HG02970 (cell line): Measurements from ENCODE around the gene KHDC4.

Source experiments
- ATAC-seq: cut with Tn5 transposase; IDR thresholded peaks from one replicate; pipeline ENCODE4 v1.9.1; 2021; ENCODE audit warnings: mild to moderate bottlenecking, moderate library complexity, moderate number of reproducible peaks; ENCODE audit not compliant: unreplicated experiment, low FRiP score

KHDC4 gene

DNA sequence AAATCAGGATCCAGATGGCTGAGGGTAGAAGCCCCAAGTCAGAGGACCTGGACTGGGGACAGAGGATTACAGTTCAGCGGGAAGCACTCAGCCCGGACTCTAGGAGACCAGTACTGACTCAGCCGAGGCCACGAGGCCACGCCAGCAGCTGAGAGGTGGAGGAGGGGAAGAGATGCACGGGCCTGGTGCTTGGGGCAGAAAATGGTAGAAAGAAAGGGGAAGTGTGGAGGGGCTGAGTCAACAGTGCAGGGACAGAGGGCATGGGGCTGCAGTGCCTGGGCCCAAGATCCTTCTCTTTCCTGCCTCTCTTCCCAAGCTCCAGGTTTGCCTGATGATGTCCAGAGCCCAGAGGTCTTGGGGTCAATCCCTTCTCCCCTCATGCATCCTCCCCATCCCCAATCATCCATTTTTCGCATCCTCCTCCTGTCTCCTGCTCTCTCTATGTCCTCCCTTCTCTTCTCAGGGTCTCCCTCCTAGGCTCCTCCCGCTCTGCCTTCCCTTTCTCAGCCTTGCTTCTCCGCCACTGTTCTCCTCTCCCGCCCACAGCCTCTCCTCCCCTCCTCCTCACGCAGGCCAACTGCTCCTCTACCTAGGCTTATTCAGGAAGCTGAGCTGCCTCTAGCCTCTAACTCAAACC lies 36.4 kb upstream of the KHDC4 start:
- no peak for ATAC-seq

DNA sequence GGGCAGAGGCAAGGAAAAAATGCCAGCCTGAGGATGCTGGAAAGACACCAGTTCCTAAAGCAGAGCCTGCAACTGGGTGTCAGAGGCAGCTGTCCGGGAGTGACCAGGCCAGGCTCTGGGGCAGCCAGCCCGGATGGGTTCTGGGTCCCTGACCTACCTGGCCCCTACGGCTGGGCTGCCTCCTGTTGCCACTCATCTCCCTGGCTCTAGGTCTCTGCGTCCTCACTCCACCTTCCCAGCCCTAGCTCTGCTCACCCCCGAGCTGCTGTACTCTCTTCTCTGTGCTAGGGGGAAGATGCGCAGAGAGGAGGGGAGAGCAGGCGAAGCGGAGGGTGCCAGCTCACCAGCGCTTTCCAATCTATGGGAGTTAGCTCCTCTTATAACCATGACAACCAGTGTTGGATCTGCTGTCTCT lies 35.2 kb upstream of the KHDC4 start:
- ATAC-seq, result no peak

DNA sequence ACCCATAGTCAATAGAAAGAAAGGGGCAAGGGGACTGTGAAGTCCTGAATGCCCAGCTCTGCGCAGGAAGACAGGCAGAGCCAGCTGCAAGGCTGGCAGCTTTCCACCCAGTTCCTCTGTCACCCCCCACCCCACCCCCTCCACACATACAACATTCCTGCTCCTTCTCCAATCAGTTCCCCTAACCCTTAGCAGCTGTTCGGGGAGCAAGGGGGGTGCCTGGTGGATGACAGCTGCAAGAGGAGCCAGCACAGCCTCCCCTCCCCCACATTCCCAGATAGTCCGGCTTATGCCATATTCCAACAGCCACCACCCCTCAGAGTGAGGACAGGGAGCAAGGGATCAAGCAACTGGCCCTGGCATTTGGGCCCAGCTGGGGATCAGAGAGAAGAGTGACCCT lies 34.5 kb upstream of the KHDC4 start:
- no peak for ATAC-seq

DNA sequence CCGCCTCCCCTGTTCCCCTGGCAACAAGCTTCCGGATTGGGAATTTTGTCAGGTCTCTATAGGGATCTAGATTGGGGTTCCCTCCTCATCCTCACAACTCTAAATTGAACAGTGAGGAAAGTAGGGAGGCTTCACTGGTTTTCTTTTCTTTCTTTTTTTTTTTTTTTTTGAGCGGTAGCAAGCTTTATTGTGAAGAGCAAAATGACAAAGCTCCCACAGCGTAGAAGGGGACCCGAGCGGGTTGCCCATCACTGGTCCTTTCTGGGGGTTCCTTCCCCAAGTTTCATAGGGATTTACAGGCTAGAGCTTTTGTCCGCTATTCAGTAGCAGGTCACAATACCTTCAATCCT lies 33.8 kb upstream of the KHDC4 start:
- no peak for ATAC-seq

DNA sequence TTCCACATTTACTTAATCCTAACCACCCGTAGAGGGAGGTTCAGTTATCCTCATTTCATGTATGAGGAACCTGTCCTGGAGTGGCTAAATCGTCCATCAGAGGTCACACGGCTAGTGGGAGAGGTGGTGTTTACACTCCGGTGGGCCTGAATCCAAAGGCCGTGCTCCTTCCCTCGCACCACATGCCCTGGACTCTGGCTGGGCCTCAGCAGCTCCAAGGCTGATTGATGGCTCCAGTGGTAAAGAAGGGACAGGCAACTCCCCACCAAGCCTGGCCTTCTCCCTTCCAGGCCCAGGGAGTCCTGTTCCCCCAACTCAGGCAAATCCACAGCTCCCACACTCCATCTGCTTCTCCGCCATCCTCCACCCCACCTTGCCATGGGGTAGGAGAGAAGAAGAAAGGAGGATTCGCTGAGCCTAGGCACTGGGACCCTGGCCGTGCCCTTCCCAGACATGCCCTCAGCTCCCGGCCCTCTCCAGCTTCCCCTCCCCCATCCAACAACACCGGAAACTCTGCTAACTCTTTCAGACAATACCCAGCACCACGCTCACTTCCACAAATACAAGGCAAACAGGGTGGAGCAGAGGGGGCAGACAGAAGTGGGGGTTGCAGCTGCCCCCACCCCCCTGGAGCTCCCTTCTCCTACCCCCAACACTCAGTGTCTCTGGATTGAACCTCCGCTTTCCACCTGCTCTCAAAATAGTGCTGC lies 33.3 kb upstream of the KHDC4 start:
- ATAC-seq, result no peak

DNA sequence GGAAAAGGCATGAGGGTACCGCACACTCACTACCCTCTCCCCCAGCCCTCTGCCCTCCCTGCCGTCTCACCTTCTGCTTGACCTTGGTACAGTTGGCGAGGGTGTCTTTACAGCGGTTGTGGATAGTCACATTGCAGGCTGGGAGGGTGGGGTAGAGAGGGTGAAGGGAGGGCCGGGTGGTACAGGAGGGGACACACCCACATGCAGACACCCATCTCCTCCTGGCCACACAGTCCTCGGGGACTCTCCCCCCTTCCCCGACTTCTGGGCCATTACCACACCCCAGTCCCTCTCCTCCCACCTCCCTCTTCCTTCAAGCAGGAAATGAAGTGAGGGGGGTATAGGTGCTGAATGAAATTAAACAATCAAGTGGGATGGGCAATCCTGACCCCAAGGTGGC lies 32.5 kb upstream of the KHDC4 start:
- ATAC-seq, result no peak

DNA sequence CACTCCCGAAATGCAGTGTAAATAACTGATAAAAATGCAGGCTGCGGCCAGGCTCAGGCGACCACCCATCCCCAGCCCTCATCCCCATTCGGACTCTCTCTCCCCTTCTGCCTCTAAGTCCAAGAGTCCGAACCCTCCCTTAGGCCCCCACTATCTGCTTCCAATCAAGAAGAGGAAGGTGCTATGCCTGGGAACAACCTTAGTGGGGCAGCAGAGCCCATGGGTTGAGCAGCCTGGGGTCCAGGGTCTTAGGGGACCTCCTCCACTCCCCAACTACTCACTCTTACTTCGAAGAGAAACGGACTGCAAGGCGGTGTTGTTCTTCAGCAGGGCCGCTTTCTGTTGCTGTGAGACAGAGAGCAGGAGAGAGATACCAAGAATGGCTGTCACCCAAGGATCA lies 31.9 kb upstream of the KHDC4 start:
- ATAC-seq, result no peak

DNA sequence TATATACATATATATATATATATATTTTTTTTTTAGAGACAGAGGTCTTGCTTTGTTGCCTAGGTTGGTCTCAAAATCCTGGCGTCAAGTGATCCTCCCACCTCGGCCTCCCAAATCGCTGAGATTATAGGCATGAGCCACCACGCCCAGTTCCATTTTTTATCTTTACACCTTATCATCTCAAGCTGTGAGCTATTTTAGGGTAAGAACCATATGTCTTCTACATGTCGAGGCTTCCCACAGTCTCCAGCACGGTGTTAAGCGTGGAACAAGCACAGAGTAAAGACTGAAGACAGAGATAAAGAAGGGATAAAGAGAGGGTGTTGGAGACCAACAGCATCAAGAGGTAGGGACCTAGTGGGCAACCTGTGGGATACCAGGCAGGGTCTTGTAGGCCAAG lies 30.0 kb upstream of the KHDC4 start:
- no peak for ATAC-seq

DNA sequence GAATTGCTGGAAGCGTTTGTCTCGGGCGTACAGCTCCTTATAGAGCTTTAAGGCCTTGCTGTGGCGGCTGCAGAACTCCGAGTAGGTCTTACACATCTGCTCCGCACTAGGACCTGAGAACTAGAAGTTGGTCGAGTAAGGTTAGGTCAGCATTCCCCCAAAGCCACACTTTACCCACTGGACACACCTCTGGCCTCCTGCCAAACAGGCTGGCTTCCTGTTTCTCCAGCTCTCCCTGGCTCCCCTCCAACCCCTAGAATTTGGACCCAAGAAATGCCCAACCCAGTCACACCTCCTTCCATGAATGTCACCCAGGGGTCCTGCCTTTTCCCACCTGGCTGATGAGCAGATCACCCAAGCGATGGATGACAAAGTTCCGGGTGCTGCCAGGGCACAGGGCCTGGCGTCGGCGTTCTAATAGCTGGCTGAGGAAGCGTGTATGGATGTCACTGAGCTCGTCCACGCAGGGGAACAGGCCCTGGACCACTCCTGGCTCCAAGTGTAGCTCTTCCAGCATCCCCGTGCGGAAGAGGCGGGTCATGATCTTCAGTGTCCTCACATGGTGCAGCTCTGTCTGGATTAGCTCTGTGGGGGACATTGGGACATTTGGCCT lies 28.5 kb upstream of the KHDC4 start:
- ATAC-seq, result no peak

DNA sequence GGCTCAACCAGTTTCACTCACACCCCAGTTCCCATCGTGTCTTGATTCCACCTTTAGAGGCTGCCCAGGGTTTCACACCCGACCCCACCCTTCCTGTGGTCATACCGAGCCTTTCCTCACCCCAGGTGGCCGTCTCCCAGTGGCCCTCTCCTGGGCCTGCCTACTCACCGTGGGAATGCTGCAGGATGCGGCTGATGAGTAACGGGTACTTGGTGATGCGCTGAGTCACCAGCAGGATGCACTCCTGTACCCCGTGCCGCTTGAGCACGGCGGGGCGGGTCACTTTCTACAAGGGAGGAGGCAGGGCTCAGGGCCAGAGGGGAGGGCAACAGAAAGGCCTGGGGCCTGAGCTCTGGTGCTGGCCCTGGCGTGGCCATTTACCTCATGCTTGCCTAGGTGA lies 27.7 kb upstream of the KHDC4 start:
- no peak for ATAC-seq

DNA sequence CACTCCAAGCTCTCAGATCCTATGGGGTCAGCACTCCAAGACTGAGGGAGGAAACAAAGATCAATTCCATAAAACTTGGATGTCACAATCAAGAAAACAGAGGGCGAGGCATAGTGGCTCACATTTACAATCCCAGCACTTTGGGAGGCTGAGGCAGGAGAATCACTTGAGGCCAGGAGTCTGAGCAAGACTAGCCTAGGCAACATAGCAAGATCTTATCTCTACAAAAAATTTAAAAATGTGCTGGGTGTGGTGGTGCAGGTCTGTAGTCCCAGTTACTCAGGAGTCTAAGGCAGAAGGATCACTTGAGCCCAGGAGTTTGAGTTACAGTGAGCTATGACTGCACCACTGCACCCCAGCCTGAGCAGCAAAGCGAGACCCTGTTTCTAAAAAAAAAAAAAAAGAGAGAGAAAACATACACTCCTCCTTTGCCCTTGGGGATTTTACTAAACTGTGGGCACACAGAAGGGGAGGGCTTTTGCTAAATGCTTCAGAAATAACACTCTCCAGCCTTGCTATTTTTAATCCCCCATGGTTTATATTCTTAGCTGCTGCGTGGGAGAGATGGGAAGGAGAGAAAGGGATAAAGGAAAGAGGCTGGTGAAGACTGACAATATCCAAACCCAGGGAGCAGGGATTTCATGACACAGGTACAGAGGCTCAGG lies 26.0 kb upstream of the KHDC4 start:
- ATAC-seq, result no peak

DNA sequence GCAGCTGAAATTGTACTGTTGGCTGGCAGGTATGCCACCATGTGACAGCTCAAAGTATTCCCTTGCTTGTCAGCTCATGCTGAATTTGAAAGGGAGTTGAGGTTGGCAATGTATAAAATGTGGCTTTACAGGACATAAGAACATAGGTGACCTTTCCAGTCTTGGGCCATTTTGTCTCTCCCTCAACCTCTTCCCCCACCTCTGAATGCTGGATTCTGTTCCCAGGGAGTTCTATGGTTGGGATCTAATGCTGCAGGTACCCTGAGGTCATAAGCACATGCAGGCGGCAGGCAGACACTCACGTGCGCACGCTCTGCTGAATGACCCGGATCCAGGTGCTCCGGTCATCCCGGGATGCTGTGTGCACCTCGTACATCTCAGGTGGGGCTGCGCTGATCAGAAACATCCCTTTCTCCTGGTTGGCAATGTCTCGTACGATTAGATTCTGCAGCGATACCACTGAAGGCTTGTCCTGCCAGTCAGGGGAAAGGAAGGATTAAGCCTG lies 23.2 kb upstream of the KHDC4 start:
- ATAC-seq, result no peak

DNA sequence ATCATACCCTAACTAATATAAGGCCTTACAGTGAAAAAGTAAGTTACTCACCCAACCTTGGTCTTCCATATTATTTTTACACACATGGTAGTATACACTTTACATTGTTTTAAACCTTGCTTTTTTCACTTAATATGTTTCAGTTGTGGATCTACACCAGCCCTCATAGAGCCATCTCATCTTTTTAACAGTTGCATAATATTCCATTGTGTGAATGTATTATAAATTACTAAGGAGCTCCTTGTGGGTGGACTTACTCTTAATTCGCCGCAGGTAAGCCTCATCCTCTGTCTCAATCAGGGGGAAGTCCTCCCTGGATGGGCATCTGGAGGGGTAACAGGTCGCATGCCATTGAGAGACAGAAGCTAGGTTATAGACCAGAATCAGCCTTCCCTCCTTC lies 20.4 kb upstream of the KHDC4 start:
- ATAC-seq, result no peak

DNA sequence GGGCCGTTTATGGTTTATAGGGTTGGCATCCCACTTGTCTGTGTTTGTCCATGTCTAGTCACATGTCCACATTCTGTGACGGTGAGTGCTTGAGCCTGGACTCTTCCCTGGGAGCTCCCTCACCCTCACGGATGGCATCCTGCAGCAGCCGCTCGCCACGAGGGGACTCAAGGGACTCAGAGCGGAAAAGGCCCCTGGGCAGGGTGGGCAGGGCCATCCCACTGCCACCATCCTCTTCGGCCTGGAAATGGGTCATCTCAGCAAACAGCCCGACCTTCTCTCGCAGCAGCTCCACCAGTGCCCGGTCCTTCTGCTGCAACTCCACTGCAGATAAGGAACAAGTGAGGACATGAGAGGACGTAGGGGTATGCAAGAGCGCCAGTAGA lies 18.3 kb upstream of the KHDC4 start:
- no peak for ATAC-seq

DNA sequence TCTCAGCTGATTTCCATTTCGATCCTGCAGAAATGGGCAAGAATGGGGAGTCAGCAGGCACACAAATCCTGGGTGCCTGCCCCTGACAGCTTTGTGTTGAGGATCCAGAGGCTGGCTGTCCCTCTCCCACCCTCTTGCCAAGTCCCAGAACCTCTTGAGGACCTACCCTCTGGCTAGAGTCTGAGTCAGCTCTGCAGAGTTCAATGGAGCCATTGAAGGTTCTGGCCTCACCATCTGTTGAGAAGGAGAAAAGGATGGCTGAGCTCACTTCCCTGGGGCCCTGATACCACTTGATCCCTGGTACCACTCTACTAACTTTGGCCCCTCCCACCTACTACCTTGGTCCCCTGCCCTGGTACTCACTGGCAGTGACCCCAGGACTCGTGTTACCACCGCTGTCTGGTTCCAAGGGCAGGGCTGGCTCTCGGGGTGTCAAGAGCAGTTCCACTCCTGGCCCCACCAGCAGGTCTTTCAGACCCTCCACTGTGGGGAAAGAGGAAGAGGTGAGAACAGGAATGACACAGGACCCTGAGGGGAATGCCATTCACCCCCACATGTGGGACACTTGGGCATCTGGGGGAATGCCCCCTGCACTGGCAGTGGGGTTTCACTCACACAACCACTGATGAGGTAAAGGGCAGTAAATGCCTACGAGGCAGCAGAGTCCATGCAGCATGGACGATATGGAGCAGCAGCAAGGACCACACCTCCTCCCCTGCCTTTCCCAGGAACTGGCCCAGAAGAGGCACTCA lies 17.7 kb upstream of the KHDC4 start:
- no peak for ATAC-seq

DNA sequence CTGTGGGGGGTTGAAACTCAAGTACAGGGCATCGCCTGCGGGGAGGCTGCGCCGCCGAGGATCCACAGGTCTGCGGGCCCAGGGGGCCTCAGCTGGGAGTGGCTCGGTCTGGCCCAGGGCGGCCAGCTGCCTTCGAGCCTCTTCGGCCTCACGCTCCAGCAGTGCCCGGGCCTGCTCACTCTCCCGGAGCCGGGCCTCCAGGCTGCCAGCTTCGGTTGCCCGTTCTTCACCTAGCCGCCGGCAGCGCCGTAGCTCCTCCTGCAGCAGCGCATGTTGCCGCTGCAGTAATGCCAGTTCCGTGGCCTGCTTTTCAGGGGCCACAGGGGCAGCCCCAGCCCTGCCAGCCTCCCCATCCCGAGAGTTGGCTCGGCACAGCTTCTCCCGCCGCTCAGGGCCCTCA lies 16.6 kb upstream of the KHDC4 start:
- ATAC-seq, result no peak

DNA sequence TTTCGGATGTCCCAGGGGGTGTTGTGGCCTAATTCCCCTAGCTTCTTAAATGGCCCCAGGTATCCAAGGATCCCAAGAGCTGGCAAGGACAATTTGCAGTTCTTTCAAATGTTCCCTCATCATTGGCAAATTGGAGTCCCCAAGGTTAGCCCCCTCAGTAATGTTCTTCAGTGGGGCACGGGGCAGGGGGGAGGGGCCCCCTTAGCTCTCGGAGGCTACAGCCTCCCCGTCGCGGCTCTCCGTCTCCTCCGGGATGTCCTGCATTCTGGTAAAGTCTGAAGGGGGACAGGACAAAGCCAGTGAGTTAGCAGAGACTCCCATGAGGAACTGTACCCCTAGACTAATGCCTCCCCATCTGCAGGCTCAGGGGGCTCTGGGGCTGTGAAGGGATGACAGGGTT lies 13.5 kb upstream of the KHDC4 start:
- ATAC-seq, result no peak

DNA sequence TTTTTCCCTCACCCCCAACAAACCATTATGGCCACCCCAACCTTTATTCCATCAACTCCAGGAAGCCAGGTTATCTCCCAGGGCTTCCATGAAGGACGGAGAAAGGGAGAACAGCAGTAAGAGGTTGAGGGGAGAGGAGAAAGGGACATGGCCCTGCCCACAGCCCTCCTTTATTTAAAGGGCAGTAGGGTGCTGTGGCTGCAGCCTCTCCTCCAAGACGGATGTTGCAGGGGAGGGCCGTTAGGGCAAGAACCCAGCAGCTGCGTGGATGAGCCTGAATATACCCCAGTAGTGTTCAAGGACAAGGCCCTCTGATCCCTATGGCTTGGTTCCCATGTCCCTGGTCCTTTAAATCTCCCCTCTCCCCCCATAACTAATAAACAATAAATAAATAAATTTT lies 13.1 kb upstream of the KHDC4 start:
- no peak for ATAC-seq

DNA sequence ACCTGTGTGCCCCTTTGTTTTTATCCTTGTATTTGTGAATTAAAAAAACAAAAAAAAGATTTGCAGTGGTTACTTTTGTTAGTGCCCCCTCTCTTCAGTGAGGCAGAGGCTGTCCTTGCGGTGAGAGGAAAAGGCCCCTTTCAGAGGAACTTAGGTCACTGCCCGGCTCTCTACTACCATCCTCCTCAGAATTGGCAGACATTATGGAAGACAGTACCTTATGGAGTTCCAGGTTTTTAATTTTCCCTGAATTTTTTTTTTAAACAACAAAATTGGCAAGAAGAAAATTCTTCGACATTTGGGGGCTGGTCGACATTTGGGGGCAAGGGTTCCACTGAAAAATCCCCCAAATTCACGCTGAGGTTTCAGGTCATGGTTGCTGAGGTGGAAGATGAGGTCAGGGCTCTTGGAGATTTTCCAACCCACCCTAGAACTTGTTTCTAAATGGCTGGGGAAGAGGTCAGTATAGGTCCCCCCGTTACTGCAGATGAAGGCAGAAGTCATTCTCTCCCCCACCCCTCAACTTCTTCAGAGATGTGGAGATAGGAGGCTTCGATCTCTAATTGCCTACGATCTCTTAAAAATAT lies 12.5 kb upstream of the KHDC4 start:
- ATAC-seq, result peak; percentile 10

DNA sequence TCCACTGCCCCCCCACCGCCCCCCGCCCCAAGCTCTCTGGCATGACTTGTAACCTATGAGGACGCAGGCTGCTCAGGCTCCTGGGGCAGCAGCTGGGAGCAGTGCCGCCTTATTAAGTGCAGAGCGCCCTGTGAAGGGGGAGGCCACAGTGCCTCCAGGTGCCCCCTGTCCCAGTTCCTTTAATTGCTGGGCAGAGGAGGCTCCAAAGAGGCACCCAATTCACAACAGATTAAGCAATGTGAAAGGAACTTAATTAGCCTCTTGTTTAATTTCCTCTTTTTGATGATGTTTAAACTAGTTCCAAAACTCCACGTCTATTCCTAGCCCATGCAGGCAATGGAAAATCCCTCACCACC lies 10.2 kb upstream of the KHDC4 start:
- ATAC-seq, result no peak
